ENCODE data around the gene DGKD.
"Not testable (repeated sequence)": the region's sequence is repeated elsewhere in the genome, so short reads cannot be mapped to it uniquely, and the experiment has no call there.

Gene DGKD

GRCh38 chr2:233365861-233366520 is 11.7 kb downstream of the DGKD start:
- no peak for DNase-seq

- no peak for DNase-seq
Measured at GRCh38 chr2:233367586-233367985, 13.3 kb downstream of the DGKD start.

GRCh38 chr2:233368756-233369155 is 14.5 kb downstream of the DGKD start:
- DNase-seq, result no peak

- DNase-seq, result no peak
Measured at GRCh38 chr2:233369462-233369861, 15.2 kb downstream of the DGKD start.

DNA sequence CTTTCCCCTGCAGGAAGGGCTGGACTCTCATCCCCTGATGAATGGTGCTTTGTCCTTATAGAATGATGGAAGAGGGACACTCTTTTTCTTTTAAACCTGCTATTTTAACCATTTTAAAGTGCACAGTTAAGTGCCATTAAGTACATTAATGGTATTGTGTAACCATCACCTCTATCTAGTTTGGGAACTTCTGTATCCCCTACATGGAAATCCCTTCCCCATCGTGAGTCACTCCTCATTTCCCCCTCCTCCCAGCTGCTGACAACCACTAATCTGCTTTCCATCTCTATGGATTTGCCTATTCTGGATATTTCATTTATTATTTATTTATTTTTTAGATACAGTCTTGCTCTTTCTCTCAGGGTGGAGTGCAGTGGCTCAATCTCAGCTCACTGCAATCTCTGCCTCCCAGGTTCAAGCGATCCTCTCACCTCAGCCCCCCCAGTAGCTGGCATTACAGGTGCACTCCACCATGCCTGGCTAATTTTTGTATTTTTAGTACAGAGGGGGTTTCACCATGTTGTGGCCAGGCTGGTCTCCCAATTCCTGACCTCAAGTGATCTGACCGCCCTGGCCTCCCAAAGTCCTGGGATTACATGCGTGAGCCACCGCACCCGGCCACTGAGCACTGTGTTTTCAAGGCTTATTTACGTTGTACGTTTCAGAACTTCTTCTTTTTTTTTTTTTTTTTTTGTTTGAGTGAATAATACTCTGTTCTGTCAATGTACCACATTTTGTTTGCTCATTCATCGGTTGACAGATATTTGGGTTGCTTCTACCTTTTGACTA is 15.8 kb downstream of the DGKD start:
- no peak for DNase-seq

DNA sequence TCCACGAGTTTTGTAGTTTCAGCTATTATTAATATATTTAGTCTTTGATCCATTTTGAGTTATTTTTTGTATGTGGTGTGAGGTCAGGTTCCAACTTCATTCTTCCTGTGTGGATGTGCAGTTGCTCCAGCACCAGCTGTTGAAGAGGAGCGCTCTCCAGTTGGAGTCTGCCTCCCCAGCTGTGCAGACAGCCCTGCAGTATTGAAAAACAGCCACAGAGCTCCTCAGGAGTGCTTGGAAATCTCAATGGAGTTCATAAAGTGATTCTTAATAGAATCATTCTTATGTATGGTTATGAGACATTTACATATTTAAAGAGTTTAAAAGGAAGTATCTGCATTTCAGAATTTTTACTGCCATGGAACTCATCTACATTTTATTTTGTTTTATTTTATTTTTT is 17.3 kb downstream of the DGKD start:
- no peak for DNase-seq

DNA sequence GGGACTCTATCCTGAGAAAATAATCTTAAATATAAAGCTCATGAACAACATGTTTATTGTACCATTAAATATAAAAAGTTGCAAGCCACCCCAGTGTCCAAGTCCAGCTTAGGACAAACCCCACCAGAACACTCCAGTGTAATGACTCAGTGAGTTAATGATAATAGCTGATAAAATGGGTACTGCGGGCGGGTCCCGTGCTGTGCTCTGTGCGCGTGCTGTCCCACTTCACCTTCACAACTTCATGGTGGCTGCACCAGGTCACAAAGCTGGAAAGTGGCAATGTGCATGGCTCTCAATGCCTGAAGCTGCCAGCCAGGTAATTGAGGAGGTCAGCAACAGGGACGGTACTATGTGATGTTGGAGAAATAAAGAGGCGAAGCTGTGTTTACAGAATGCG is 18.6 kb downstream of the DGKD start:
- no peak for DNase-seq

DNA sequence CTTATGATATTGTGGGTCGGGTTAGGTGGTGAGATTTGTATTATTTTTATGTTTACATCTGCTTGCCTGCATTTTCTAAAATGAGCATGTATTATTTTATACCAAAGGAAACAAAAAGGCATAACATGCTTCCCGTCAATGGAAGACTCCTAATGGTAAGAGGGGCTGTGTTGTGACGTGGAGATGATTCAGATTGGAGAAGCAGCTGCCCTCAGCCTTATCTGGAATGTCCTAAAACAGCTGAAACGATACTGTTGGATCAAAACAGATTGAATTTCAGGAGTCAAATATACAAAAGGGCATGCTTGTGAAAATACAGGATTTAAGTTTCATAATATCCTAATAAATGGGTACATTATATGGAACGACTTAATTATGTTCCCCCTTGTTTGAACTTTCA is 19.0 kb downstream of the DGKD start:
- no peak for DNase-seq

DNA sequence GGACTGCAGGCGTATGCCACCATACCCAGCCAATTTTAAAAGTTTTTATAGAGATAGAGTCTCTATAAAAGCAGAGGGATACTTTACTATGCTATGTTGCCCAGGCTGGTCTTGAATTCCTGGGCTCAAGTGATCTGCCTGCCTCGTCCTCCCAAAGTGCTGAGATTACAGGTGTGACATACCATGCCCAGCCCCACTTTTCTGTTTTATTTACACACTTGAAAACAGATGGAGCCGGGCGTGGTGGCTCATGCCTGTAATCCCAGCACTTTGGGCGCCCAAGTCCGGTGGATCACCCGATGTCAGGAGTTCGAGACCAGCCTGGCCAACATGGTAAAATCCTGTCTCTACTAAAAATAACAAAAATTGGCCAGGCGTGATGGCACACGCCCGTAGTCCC is 20.5 kb downstream of the DGKD start:
- not testable (repeated sequence) for DNase-seq

GRCh38 chr2:233375490-233376314 is 21.4 kb downstream of the DGKD start:
- DNase-seq, result no peak

- no peak for DNase-seq
Measured at GRCh38 chr2:233379034-233379433, 24.7 kb downstream of the DGKD start.

DNA sequence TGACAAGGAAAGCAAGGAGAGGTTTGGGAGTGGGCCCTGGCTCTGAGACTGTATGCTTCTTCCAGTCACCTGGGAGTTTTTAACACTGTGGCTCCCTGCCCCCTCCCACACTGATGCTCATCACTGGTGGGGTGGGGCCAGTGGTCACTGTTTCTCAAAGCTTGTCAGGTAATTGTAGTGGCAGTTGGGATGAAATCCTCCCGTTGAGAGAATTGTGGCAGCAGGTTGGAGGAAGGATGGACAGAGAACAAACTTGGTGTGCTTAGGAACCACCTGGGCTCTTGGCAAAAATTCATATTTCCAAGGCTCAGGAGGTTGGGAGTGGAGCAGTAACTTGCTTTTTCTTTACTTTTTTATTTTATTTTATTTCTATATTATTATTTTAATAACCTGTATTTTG is 25.1 kb downstream of the DGKD start:
- no peak for DNase-seq

GRCh38 chr2:233380132-233380895 is 26.0 kb downstream of the DGKD start:
- DNase-seq, result no peak

- no peak for DNase-seq
Measured at GRCh38 chr2:233380995-233381637, 26.8 kb downstream of the DGKD start.

DNA sequence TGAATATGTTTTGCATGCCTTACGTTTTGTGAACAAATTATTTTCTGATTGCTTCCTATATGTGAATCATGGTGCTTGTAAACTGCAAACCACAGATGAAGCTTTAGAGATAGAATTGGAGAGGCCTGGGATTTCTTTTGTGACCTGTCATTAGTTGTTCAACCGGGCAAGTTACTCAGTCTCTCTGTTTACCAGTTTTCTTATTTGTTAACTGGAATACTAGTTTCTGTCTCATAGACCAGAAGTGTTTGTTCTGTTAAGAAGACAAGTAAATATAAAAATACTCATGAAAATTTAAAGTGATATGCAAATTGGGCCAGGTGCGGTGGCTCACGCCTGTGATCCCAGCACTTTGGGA is 27.3 kb downstream of the DGKD start:
- no peak for DNase-seq

DNA sequence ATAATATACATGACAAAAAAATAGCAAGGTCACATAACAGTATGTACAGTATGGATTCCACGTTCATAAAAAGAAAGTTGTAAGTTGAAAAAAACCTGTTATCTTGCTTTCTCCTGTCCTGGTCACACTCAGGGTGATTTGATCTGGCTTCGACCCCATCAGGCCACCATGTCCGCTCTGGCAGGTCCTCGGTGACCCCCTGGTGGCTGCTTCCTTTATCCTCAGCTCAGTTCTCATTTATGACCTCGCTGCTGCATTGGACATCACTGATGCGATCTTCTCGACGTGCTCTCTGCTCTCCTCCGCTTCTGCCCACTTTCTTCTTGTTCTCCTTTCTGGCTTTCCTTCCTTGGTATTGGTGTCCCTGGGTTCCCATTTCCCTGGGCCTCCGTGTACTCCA is 29.7 kb downstream of the DGKD start:
- DNase-seq, result no peak

DNA sequence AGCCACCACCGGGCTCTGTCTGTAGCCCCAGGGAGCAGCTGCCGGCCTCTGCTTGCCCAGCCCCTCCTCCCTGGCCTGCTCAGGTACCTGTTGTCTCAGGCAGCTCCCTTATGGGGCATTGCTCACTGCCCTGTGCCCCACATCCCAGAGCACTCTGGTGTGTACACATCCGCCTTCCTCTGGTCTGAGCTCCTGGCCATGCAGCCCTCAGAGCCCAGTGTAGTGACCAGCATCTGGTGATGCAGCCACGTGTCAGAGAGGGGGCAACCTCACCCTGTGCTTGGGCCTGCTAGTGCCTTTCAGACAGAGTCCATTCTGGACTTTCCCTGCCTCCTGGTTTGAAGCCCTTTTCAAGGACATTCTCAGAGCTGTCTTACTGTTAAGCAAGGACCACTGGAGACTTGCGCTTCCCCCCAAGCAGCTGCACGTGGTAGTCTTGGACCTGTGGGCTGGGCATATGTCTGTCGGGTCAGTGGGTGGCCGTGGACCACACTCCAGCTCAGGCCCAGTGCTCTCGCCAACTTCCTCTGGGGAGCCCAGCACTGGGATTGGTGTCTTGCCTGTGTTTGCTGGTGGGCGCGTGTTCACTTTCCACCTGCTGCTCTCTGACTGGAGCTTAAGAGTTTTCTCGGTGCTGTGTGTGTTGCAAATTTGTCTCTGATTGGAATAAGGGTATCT is 30.7 kb downstream of the DGKD start:
- no peak for DNase-seq

- no peak for DNase-seq
Measured at GRCh38 chr2:233385489-233386044, 31.3 kb downstream of the DGKD start.

GRCh38 chr2:233386382-233387041 is 32.2 kb downstream of the DGKD start:
- no peak for DNase-seq

DNA sequence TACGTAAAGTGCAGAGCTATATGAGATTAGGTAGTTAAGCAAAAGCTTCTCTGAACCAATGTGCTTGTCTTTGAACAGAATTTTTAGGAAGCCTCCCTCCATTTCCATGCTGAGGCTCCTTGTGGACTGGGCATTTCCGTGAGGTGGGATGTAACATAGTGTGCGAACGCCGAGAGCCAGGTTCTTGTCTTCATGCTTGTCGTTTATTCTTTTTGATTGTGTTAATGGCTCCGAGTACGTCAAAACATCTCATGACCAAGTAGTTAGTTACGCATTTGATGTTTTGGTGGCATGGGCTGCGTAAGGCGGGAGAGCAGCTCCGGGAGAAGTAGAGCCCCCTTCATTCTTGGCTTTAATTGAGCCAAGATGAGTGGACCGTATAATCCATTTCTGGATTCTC is 32.9 kb downstream of the DGKD start:
- no peak for DNase-seq
